Measurements from ENCODE around the gene ALDH1L2. TPM values are rescaled to one million over a fixed set of nuclear protein-coding genes. Genes with fewer than 3 reads are reported as not detected.
A peak's percentile ranks its signal among the peaks of the same experiment; 100 is the strongest.

ALDH1L2 gene
- total and polyA plus RNA-seq, 9 of the 15 experiments (the other 6 are each of a cell fraction or from before 2014, with no cell fraction given): 1.1 to 9.9 (median 3.8) TPM

DNA sequence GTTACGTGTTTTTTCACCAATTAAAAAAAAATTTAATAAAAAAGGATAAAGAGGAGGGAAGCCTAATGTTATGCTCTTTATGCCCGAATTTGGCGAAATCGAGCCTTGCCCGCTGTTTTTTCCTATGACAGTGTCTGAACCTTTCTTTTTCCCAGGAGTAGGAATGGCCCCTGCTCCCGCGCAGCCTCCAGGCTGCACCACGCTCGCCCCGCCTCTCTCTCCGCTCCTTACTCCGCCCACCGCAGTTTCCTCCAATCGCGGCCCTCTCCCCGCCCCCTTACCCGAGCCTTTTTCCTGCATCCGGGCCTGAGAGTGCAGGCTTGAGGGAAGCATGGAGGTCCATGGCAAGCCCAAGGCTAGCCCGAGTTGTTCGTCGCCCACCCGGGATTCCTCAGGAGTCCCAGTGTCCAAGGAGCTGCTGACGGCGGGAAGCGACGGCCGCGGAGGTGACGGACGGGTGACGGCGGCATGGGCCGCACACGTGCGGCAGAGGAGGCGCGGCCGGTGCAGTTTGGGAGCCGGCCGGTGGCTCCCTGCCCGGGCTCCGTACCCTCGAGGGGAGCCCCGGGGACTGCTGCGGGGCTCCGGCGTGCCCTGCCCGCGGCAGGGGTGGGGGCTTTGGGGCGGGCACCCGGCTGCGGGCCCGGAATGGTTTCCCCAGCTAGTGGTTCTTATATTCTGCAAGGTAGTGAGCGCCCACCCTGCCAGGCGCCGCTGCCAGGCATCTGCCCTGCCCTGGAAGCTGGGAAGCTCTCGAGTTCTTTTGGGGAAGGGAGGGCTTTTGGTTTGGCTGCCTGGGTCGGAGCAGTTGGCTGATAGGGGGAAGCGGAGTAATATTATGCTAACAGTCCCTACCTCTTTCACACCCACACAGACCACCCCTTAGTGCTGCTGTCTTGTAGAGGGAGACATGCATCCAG is 98.0 kb downstream of the ALDH1L2 start, which contains the start of gene NOPCHAP1 (continued):
- TF ChIP-seq, protein P1, sequence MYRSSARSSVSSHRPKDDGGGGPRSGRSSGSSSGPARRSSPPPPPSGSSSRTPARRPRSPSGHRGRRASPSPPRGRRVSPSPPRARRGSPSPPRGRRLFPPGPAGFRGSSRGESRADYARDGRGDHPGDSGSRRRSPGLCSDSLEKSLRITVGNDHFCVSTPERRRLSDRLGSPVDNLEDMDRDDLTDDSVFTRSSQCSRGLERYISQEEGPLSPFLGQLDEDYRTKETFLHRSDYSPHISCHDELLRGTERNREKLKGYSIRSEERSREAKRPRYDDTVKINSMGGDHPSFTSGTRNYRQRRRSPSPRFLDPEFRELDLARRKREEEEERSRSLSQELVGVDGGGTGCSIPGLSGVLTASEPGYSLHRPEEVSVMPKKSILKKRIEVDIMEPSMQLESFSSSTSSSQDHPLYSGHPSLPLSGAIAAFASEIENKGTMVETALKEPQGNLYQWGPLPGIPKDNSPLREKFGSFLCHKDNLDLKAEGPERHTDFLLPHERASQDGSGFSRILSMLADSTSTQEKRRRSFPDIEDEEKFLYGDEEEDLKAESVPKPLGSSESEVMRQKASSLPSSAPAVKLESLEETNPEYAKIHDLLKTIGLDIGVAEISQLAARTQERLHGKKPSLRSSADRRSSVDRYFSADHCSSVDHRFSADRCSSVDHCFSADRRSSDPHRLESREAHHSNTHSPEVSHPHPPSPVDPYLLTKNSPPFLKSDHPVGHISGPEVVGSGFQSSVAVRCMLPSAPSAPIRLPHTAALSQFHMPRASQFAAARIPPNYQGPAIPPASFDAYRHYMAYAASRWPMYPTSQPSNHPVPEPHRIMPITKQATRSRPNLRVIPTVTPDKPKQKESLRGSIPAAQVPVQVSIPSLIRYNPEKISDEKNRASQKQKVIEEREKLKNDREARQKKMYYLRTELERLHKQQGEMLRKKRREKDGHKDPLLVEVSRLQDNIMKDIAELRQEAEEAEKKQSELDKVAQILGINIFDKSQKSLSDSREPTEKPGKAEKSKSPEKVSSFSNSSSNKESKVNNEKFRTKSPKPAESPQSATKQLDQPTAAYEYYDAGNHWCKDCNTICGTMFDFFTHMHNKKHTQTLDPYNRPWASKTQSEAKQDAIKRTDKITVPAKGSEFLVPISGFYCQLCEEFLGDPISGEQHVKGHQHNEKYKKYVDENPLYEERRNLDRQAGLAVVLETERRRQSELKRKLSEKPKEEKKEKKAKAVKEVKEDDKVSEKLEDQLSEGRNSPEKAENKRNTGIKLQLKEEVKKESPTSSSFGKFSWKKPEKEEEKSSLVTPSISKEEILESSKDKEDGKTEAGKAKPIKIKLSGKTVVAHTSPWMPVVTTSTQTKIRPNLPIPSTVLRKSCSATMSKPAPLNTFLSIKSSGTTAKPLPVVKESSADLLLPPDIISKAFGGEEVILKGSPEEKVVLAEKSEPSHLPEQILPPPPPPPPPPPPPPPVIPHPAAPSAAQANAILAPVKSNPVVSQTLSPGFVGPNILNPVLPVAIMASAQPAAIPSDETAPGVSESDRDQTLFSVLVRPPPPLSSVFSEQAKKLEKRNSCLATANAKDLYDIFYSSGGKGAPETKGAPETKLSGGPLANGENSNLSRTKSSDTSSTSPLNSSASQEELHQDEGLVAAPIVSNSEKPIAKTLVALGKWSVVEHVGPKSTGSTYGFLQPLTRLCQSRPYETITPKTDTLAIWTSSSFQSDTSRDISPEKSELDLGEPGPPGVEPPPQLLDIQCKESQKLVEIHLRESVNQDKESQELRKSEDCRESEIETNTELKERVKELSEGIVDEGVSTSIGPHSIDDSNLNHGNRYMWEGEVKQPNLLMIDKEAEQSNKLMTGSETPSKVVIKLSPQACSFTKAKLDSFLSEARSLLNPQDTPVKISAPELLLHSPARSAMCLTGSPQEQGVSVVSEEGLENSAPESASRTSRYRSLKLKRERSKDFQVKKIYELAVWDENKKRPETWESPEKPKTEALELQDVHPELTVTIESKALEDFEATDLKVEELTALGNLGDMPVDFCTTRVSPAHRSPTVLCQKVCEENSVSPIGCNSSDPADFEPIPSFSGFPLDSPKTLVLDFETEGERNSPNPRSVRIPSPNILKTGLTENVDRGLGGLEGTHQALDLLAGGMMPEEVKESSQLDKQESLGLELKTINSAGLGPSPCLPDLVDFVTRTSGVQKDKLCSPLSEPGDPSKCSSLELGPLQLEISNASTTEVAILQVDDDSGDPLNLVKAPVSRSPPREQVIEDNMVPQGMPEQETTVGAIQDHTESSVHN (IDR thresholded peaks at IDR 0.05; ENCODE audit: borderline replicate concordance in 1 of 2, low read depth in 1 of 2): no peak
- TF ChIP-seq TCF3 (CRISPR knock-in tag; IDR thresholded peaks at IDR 0.05): no peak
- no peak for TF ChIP-seq KDM2B (CRISPR knock-in tag; IDR thresholded peaks at IDR 0.05)
- no peak for TF ChIP-seq ZNF140 (CRISPR knock-in tag; IDR thresholded peaks at IDR 0.05)
- TF ChIP-seq NR3C1 (CRISPR knock-in tag; IDR thresholded peaks at IDR 0.05): no peak
- TF ChIP-seq EZH2 (IDR thresholded peaks at IDR 0.05; ENCODE audit: borderline replicate concordance, low read depth, low read length): no peak
- TF ChIP-seq, protein P2, sequence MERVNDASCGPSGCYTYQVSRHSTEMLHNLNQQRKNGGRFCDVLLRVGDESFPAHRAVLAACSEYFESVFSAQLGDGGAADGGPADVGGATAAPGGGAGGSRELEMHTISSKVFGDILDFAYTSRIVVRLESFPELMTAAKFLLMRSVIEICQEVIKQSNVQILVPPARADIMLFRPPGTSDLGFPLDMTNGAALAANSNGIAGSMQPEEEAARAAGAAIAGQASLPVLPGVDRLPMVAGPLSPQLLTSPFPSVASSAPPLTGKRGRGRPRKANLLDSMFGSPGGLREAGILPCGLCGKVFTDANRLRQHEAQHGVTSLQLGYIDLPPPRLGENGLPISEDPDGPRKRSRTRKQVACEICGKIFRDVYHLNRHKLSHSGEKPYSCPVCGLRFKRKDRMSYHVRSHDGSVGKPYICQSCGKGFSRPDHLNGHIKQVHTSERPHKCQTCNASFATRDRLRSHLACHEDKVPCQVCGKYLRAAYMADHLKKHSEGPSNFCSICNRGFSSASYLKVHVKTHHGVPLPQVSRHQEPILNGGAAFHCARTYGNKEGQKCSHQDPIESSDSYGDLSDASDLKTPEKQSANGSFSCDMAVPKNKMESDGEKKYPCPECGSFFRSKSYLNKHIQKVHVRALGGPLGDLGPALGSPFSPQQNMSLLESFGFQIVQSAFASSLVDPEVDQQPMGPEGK (CRISPR knock-in tag; IDR thresholded peaks at IDR 0.05; ENCODE audit: borderline replicate concordance): no peak
- no peak for TF ChIP-seq ZNF644 (tag; IDR thresholded peaks at IDR 0.05; ENCODE audit: low read depth)
- TF ChIP-seq ZKSCAN1 (IDR thresholded peaks at IDR 0.05; ENCODE audit: low read depth, low read length): no peak
- no peak for TF ChIP-seq ZBTB17 (CRISPR knock-in tag; IDR thresholded peaks at IDR 0.05)
- TF ChIP-seq TAF1 (IDR thresholded peaks at IDR 0.05; ENCODE audit: control insufficient read depth, extremely low read depth, insufficient read depth, low read length, severe bottlenecking): peak; percentile 68
- no peak for TF ChIP-seq KHSRP (IDR thresholded peaks at IDR 0.05)
- no peak for TF ChIP-seq CEBPB (tag; IDR thresholded peaks at IDR 0.05)
- no peak for TF ChIP-seq MAFF (IDR thresholded peaks at IDR 0.05; ENCODE audit: low read length)
- TF ChIP-seq NUFIP1 (IDR thresholded peaks at IDR 0.05; ENCODE audit: partially characterized antibody): no peak
- TF ChIP-seq C11orf30 (IDR thresholded peaks at IDR 0.05; ENCODE audit: low read depth): 0 out of 2 replicates have a peak, but pooled peaks have one; percentile 22
- TF ChIP-seq MECOM (CRISPR knock-in tag; IDR thresholded peaks at IDR 0.05): no peak
- peak; percentile 64 for TF ChIP-seq TBP (optimal IDR thresholded peaks at IDR 0.05; ENCODE audit: low read depth, low read length)
- 0 out of 2 replicates have a peak, but pooled peaks have one; percentile 46 for TF ChIP-seq ZNF583 (CRISPR knock-in tag; IDR thresholded peaks at IDR 0.05)

Measured in K562 (cell line).